AG09319 (cell line): ENCODE measurements around the gene IYD.

Experiments used
- DNase-seq: peaks from one replicate; pipeline ENCODE4 v3.0.0-alpha.2; 2010; ENCODE audit warnings: low read depth; ENCODE audit errors: extremely low read depth
- TF ChIP-seq, protein P1 (sequence below): IDR thresholded peaks from 2 replicates; pipeline ENCODE4 v1.5.1; 2011; ENCODE audit warnings: low read depth, mild to moderate bottlenecking, inconsistent platforms, low read length, moderate library complexity

Gene IYD, protein sequence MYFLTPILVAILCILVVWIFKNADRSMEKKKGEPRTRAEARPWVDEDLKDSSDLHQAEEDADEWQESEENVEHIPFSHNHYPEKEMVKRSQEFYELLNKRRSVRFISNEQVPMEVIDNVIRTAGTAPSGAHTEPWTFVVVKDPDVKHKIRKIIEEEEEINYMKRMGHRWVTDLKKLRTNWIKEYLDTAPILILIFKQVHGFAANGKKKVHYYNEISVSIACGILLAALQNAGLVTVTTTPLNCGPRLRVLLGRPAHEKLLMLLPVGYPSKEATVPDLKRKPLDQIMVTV

DNA sequence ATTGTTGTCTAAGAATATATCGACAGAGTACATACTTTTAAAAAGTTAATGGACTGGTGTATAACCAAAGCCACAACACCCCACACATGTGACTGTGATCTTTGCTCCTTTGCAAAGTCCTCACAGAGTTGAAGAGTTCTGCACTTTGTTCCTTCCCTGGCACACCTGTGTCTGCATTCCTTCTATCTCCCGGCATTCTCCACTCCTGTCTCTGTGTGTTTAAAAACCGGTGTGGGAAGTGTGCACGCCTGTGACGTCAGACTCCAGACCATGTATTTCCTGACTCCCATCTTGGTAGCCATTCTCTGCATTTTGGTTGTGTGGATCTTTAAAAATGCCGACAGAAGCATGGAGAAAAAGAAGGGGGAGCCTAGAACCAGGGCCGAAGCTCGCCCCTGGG lies at the start of gene IYD:
IYD (plus strand) TSS at position 251 of the 400 bp plus-strand sequence; CDS start at position 271, 20 bp downstream.
- TF ChIP-seq, protein P1, sequence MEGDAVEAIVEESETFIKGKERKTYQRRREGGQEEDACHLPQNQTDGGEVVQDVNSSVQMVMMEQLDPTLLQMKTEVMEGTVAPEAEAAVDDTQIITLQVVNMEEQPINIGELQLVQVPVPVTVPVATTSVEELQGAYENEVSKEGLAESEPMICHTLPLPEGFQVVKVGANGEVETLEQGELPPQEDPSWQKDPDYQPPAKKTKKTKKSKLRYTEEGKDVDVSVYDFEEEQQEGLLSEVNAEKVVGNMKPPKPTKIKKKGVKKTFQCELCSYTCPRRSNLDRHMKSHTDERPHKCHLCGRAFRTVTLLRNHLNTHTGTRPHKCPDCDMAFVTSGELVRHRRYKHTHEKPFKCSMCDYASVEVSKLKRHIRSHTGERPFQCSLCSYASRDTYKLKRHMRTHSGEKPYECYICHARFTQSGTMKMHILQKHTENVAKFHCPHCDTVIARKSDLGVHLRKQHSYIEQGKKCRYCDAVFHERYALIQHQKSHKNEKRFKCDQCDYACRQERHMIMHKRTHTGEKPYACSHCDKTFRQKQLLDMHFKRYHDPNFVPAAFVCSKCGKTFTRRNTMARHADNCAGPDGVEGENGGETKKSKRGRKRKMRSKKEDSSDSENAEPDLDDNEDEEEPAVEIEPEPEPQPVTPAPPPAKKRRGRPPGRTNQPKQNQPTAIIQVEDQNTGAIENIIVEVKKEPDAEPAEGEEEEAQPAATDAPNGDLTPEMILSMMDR = no peak
- DNase-seq = no peak

DNA sequence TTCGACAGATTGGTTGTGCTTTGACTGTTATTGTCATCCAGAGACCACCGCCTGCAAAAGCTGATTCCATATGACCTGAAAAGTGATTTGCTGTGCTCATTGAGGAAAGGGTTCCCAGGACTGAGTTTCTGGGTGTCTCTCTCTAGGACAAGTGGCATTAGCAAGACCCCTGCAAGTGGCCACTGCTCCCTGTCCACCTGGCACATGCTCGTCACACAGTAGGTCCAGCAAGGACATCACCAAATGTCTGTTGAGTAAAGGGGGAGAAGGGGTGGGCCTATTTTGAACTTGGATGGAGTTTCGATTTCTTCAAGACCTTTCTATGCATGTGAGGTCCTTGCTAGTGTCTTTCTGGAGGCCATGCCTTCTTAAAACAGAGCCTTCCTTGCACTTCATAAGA lies 48.9 kb upstream of the IYD start:
- TF ChIP-seq, protein P1 = no peak
- DNase-seq = no peak

DNA sequence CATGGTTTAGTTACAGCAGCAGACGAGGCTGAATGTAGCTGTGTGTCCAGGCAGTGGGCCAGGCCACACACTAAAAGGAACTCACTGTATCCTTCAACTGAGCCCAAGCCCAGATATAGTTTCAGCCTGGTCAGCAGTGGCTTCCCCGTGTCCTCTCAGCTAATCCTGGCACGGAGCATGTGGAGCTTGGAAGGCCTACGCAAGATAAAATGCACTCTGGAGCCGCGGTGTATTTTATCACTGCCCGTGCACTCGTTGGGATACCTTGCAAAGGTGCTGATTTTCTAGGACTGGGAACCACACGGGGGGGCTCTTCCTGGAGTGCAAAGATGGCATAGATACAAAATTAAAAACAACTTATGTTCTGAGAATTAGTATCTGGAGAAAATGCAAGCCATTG lies 48.4 kb upstream of the IYD start:
- TF ChIP-seq, protein P1 = no peak
- no peak for DNase-seq

DNA sequence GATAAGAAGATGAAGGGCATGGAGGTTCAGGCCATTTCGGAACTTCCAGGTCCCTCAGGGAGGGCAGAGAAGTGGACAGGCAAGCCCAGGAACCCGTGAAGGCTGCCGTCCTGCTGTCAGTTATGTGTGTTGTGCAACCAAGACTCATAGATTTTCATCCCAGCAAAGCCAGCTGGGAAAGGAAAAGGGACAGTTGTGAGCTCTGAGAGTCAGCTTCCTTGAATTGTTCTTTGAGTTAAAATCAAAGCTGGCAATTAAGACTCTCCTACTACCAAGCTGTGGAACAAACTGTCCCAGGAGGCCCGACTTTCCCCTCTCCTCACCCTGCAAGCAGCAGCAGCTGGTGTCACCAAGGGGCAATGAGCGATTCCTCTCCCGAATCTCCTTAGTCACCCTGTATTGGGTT lies 46.3 kb upstream of the IYD start:
- TF ChIP-seq, protein P1 = no peak
- DNase-seq = no peak

DNA sequence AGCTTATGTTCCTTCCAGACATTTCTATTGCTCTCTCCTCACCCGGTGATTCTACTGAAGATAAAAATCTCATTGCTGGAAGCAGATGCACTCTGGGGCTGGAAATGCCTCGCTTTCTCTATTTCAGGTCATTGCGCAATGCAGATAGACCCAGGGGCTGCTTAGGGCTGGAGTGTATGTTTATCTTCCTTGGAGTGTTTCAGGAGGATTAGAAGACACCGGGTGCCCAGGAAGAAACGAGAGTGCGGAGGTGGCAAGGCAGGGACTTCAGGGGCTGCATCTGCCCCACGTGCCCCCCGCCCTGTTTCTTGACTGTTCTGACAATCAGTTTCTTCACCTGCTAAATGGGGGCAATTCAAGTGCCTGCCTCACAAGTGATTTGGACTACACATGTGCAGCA lies 45.6 kb upstream of the IYD start:
- TF ChIP-seq, protein P1 = no peak

DNA sequence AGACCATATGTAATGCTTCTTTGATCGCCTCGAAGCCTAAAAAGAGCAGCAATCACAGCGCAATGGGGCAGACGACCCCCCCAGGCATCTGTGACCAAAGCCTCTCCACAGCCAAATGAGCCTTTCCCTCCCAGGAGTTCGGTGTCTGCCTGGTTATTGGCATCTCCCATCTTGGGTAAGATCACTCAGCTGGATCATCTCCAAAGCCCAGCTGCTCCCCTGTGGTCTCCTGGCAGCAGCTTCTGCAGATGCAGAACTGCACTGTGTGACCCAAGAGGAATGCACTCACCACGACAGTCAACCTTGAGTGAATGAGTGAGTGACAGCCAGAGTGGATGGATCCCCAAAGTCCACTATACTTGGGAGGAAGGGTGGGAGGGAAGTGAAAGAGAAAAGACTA lies 44.8 kb upstream of the IYD start:
- TF ChIP-seq, protein P1 = no peak
- DNase-seq = no peak

More for the DNA sequence above, 45.6 kb upstream of the IYD start:
- no peak for DNase-seq

DNA sequence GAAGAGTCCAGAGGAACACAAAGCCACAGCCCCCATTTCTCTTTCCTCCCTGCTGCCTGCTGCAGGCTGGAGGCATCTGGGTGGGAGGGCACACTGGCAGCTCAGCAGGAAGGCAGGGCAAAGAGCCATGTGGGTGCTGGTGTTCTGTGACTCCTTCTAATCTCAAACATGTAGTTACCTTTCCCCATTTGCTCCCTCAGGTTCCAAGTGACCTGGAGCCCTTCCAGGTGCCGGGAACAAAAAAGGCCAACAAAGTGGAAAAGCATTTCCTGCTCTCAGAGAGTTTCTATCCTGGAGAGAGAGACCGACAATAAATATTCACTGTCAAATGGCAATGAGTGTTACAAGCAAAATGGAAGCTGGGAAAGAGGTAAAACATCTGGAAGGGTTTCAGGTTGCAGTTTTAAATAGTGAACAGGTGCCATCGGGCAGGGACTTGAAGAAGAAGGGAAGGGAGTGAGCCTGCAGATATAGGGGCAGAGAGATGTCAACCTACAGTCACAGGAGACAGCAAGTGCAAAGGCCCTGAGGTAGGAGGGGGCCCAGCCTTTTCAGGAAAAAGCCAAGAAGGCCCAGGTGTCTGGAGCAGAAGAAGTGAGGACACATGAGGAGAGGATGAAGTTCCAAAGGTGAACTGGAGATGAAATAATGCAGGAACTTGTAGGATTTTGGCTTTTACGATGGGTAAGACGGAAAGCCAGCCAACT lies 43.6 kb upstream of the IYD start:
- DNase-seq = no peak
- TF ChIP-seq, protein P1 = no peak
